GM19193 (cell line): ENCODE data around the gene NRCAM.

Experiments
- POLR2A ChIP-seq: IDR thresholded peaks from 4 replicates; pipeline ENCODE4 v1.6.1; 2011; ENCODE audit not compliant: insufficient read depth, insufficient read length; ENCODE audit errors: extremely low read depth

NRCAM gene

GRCh38 chr7:108152198-108152597 lies 304.0 kb downstream of the NRCAM start:
- TF ChIP-seq POLR2A: no peak

- TF ChIP-seq POLR2A: no peak
Observed at GRCh38 chr7:108149908-108150307, 306.3 kb downstream of the NRCAM start.

DNA sequence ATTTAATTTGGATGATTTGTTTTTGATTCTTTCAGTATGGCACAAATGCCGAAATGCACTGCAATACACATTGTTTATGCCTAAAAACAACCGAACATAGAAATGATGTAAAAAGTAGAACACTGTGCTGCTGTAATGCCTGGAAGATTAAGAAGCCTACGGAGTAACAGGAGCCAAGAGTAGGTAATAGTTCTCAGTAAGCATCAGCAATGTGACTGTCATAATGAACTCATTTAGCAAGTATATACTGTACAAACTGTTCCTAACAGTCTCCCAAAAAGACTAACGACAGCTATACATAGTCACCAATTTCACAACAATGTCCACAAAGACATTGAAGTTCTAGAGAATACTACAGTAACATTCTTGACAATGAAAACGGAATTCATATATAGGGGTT lies 307.1 kb downstream of the NRCAM start:
- TF ChIP-seq POLR2A: no peak

DNA sequence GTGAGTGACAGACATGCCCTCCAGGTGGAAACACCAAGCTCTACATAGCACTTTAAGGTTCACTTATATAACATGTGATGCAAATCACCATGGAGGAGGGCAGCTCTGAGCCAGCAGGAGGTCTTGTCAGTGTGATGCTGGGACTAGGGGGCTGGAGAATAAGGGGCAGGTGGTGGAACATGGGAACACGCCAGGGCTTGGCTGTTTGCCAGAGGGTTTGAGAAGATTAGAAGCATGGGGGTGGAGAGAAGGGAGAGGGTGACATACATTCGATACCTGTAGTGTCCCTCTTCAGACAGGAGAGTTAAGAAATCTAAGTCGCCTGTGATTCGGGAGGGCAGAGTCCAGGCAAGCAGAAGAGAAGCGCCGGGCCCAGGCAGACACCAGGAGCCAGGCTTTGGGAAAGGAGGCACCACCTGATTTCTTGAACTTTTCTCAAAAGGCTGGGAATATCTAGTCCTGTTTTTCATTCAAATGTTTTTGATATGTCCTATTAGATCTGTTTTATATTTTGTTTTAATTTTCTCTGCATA lies 309.1 kb downstream of the NRCAM start:
- TF ChIP-seq POLR2A: no peak

DNA sequence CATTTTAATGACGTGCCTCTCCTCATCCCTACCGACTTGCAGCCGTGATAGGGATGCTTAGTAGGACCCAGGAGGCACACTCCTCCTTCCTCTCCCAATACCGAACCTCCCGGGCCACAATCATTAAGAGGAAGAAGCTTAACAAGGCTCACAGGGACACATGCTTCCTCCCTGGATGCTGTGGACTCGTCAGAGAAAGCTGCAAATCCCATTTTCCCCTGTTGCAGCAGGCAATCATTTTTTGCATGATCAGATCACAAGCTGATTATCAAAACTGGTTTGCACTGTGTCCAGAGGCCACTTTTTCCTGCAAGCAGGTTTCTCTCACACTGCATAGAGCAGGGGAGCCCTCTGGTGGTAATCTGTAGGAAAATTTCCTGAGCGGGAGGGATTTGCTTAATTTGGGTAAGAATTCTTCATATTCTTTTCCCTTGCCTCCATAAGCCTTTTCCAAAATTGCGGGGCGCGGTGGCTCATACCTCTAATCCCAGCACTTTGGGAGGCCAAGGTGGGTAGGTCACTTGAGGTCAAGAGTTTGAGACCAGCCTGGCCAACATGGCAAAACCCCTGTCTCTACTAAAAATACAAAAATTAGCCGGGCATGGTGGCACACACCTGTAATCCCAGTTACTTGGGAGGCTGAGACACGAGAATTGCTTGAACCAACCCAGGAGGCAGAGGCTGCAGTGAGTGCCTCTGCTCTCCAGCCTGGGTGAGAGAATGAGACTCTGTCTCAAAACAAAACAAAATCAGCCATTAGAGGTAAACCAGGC lies 310.0 kb downstream of the NRCAM start:
- no peak for TF ChIP-seq POLR2A

DNA sequence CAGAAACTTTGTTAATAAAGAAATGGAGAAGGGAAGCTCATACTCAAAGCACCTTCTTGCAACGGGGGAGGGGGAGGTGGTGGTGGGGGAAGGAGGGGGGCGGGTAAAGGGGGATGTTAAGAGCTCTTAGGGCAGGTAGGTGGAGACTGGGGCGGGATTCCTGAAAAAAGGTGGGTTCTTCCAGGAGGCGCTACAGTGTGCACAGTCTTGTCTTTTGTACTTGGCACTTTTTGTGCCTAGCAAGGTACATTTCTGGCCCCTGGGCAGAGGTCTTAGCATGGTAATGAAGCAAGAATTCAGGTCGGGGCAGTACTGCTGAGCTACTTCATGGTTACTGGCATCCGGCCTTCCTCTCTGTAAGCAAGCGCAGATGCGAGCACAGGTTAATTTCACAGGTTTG lies 310.8 kb downstream of the NRCAM start:
- no peak for TF ChIP-seq POLR2A

DNA sequence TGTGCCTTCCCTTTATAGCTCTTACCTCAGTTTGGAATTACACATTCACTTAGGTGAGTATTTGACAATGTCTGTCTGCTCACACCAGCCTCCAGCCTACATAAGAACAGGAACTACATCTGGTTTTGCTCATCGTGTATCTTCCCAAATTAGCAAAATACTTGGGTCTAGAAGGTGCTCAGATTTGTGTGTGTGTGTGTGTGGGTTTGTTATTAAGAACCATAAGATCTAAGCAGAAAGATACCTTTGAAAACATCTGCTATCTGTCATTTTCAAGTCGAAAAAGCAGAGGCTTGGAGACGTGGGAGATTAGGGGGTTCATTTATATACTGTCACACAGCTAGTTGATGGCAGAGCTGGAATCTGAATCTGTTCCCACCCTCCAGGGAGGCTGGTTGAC lies 311.3 kb downstream of the NRCAM start:
- no peak for TF ChIP-seq POLR2A

DNA sequence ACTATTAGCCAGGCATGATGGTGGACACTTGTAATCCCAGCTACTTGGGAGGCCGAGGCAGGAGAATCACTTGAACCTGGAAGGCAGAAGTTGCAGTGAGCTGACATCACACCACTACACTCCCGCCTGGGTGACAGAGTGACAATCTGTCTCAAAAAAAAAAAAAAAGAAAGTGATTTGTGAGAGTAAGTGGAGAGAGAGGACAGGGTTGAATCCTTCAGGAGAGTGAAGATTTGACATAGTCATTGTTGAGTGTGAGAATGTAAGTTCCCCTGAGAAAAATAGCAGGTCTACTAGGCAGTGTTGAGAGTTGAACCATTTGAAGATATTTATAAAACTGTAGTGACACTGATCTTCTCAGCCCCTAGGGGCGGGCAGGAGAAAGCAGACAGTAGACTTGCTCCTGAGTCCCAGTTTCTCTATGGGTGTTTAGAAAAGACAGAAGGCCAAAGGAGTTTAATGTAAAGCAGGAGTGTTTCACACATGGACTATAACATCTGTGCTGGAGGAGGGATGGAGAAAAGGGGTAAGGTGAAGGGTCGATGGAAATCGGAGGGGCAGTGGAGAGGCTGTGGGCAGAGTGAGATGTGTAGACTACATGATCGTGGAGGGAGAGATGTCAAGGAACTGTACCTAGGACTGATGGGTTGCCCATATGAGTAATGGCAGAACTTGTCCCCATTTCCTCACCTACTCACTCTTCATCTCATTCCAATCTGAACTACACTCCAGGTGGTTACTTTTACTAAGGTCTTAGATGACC lies 312.4 kb downstream of the NRCAM start:
- TF ChIP-seq POLR2A: no peak

GRCh38 chr7:108142675-108143259 lies 313.5 kb downstream of the NRCAM start:
- no peak for TF ChIP-seq POLR2A

GRCh38 chr7:108142180-108142579 lies 314.1 kb downstream of the NRCAM start:
- TF ChIP-seq POLR2A: no peak

DNA sequence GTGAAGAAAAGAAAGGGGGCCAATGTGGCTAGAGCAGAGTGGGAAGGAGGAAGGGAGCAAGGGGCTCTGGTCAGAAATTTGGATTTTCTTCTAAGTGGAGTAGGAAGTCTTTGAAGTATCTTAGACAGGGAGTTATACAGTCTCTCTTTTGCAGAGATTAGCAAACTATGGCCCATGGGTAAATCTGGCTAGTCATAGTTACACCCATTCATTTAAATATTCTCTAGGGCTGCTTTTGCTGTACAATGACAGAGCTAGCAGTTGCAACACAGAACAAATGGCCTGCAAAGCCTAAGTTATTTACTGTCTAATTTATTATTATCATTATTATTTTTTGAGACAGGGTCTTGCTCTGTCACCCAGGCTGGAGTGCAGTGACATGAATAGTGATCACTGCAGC lies 315.6 kb downstream of the NRCAM start:
- TF ChIP-seq POLR2A: no peak

- TF ChIP-seq POLR2A: no peak
Observed at GRCh38 chr7:108138911-108139310, 317.3 kb downstream of the NRCAM start.

- no peak for TF ChIP-seq POLR2A
Observed at GRCh38 chr7:108137993-108138392, 318.2 kb downstream of the NRCAM start.

DNA sequence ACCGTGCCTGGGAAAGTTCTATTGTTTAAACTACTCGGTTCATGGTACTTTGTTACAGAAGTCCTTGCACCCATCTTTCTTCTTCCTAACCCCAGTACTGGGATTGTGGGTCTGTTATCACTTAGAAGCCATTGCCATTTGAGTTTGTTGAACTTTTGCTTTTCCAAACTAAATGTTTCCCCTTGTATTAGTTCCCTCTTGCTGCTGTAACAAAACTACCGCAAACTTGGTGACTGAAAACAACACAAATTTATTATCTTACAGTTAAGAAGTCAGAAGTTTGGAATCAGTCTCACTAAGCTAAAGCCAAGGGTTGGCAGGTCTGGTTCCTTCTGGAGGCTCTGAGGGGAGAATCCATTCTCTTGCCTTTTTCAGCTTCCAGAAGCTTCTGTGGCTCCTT lies 319.2 kb downstream of the NRCAM start:
- no peak for TF ChIP-seq POLR2A

GRCh38 chr7:108136191-108136688 lies 320.0 kb downstream of the NRCAM start:
- no peak for TF ChIP-seq POLR2A
